SK-N-SH (cell line): Measurements from ENCODE around the gene AFG3L2.

ENCODE experiments used
- CTCF ChIP-seq: fragments of 200-600 bp; sonication (generic); IDR thresholded peaks from 2 replicates; pipeline ENCODE4 v1.6.1; 2017; ENCODE audit warnings: antibody characterized with exemption, mild to moderate bottlenecking, moderate library complexity
- EP300 ChIP-seq, 2 experiments: IDR thresholded peaks; 2 replicates each; pipeline versions ENCODE4 v1.4.0 to v1.6.1; 2012; ENCODE audit warnings: borderline replicate concordance in 1 of 2, low read depth in 1 of 2, low read length in 1 of 2
- EZH2phosphoT487 ChIP-seq: fragments of 200-600 bp; sonication (generic); IDR thresholded peaks from 2 replicates; pipeline ENCODE4 v1.6.1; 2017; ENCODE audit warnings: low read depth, mixed run types, mild to moderate bottlenecking, antibody characterized with exemption, moderate library complexity, borderline replicate concordance
- GABPA ChIP-seq: IDR thresholded peaks from 2 replicates; pipeline ENCODE4 v1.4.0; 2012; ENCODE audit warnings: low read depth, mild to moderate bottlenecking
- TCF12 ChIP-seq: IDR thresholded peaks from 2 replicates; pipeline ENCODE4 v1.4.0; 2012
- TEAD4 ChIP-seq: IDR thresholded peaks from 2 replicates; pipeline ENCODE4 v1.4.0; 2012; ENCODE audit warnings: mild to moderate bottlenecking, borderline replicate concordance; ENCODE audit not compliant: insufficient read depth

DNA sequence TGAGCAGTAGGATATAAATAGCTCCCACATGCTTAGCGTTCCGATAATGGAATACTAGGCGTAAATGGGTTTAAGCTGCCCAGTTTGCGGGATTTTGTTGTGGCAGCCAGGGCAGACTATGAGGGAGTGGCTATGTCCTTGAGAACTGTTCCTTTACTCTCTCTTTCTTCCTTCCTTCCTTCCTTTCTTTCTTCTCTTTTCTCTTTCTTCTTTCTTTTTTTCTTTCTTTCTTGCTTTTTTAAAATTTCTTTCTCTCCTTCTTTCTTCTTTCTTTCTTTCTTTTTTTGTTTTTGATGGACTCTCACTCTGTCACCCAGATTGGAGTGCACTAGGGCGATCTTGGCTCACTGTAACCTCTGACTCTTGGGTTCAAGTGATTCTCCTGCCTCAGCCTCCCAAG is 21.6 kb upstream of the AFG3L2 start:
- TF ChIP-seq EZH2phosphoT487 (no peak), TCF12 (no peak), CTCF (no peak), GABPA (no peak), TEAD4 (no peak), EP300 (IDR thresholded peaks at IDR 0.05; ENCODE audit: borderline replicate concordance in 1 of 2, low read depth in 1 of 2, low read length in 1 of 2) (no peak)
